CD4-positive, alpha-beta T cell treated with Interleukin-21 for 1 hour (primary cell): ENCODE results near the gene TMEM250.
"Not testable (repeated sequence)": the region's sequence is repeated elsewhere in the genome, so short reads cannot be mapped to it uniquely, and the experiment has no call there.

Experiments used
- DNase-seq: peaks from one replicate; pipeline ENCODE4 v3.0.0-alpha.2; 2020

TMEM250 gene

DNA sequence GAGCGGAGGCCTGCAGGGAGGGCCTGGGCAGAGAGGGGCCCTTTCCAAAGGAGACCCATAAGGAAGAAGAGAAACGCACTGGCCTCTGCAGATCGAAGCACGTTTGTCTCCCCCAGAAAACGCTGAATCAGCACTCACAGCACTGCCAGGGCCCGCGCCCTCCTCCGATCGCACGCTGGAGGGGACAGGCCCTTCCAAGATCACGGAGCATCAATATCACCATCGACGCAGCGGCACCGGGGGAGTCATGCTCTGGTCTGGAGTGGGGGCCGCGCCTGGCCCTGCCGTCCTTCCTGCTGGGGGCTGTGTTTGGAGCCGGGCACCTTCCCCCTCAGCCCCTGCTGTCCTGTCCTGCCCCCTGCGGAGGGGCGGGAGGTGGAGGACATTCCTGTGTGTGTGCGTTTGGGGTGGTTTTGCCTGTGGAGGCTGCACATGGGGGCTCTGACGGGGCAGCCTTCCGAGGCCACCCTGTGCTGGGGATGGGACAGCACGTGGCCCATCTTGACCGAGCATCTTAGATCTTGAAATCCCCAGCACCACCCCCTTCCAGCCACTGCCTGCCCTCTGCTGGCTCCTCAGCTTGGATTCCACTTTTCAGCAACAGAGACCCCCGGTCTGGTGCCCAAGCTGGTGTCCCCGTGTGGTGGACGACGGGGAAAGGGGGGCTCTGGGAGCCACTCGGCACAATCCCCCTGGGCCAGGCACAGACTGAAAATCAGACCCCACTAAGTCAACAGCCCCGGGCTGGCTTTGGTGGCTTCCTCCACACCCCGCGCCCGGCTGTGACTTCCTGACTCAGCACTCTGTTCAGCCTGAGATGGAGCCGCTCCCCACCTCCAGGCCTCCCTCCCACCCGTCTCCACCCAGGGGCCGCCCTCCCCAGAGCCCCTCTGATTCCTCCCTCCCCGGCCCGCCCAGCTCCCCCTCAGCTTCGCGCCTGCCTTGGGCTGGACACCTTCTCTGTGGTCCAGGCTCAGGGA lies 8.3 kb downstream of the TMEM250 start:
- peak; percentile 43 for DNase-seq

- peak; percentile 93 for DNase-seq
Measured at GRCh38 chr9:136109351-136110081, 9.2 kb downstream of the TMEM250 start.

GRCh38 chr9:136108648-136109266 lies 9.9 kb downstream of the TMEM250 start:
- DNase-seq: no peak

DNA sequence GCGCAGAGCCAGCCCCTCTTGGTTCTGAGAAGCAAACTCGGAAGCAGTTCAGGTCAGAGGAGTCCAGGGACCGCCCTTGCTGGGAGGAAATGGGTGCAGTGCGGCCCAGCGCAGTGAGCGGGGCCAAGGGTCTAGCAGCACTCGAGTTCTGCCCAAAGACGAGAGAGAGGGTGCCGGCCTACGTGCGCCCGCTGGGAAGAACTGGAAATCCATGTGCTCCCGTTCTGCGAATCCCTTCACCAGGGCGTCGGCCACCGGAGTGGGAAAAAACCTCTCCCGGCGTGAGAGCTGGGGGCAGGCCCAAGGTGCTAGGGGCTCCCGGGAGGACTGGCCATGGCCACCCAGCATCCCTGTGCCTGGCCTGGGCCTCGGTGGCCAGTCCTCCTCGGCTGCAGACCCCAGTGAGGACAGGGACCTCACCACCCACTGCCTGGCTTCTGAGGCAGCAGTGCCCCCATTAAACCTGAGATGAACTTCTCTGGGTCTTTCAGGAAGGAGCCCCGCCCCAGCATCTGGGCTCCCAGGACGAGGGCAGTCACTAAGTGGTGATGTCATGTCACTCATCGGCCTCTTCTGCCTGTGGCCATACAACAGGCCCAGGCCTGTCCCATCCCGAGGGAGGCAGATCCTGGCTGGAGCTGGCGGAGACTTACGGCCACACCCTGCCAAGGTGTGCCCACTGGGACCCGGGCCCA lies 10.6 kb downstream of the TMEM250 start:
- no peak for DNase-seq

- DNase-seq: peak; percentile 71
Measured at GRCh38 chr9:136107155-136107952, 11.3 kb downstream of the TMEM250 start.

DNA sequence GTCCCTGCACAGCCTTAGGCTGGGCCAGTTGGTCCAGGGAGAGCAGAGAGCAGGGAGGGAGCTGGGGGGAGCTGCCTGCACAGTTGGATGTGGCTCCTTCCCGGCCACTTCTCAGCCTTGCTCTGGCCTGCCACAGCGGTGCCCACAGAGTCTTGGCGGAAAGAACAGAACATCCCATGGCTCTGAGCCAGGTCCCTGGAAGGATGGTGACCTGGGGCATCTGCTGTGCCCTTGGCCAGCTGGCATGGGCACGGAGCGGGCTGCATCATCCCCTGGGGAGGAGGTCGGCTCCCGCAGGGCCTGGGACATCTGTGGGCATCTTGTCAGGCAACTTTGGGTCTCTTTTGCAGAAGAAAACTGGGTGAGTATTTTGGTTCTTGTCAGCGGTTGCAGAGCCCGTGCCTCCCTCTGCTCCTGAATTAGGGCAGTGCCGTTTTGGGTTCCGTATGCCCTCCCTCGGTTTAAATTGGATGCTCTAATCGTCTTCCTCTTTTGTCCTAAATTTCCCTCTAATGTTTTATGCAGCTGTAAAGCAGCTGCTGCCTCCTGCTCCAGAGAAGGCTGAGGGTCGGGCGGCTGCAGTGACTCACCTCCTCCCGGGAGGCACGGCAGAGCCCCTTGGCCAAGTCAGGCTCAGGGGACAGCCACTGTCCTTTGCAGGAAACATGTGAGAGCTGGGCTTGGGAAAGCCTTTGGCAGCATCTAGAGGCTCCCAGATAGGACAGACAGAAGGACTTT lies 13.1 kb downstream of the TMEM250 start:
- no peak for DNase-seq

GRCh38 chr9:136104916-136105315 lies 13.8 kb downstream of the TMEM250 start:
- no peak for DNase-seq

DNA sequence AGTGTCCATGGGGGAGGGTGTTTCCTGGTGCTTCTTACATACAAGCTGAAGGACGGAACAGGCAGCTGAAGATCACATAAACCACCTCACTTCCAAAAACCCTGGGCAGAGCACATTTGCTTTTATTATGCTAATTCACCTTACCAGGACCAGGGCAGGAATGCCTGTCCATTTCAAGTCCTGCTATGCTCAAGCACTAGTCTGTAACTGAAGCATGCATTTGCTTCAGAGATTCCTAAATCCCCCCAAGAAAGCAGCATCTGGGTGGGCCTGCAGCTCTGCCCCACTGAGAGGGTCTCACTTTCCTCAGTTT lies 14.2 kb downstream of the TMEM250 start:
- no peak for DNase-seq

- no peak for DNase-seq
Measured at GRCh38 chr9:136103651-136104487, 14.8 kb downstream of the TMEM250 start.

GRCh38 chr9:136101615-136102074 lies 17.0 kb downstream of the TMEM250 start:
- DNase-seq: not testable (repeated sequence)

DNA sequence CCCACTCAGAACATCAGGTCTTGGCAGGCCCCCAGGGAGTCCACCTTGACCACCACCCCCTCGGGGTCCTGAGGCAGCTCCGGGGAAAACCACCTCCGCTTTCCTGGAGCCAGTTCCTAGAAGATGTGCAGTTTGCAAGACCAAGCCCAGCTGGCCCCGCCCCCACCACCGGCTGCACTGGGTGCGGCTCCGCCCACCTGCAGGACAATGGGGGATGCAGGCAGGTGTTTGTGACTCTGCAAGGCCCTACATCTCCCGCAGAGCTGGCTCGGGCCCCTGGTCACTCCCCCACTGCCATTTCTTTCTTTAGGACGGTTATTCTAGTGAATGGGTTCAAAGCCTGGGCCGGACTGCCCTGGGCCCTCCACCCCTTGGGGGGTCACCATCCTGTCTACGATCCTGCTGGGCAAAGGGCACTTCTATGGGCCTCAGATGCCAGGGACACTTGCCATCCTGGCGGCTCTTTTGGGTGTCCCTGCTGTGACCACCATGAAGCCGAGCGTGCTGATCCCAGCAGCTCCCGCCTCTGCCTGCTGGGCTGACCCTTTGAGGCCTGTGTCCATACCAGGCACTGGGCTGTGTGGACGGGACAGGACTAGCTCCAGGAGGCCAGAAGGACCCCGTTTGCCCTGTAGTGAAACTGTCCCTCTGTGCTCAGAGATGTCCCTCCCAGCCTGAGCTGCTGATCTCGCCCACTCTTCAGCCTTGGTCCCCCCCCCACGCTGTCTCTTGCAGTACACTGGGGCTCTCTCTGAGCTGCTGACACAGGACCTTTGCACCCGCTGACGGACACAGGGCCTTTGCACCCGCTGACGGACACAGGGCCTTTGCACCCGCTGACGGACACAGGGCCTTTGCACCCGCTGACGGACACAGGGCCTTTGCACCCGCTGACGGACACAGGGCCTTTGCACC lies 17.7 kb downstream of the TMEM250 start:
- no peak for DNase-seq

DNA sequence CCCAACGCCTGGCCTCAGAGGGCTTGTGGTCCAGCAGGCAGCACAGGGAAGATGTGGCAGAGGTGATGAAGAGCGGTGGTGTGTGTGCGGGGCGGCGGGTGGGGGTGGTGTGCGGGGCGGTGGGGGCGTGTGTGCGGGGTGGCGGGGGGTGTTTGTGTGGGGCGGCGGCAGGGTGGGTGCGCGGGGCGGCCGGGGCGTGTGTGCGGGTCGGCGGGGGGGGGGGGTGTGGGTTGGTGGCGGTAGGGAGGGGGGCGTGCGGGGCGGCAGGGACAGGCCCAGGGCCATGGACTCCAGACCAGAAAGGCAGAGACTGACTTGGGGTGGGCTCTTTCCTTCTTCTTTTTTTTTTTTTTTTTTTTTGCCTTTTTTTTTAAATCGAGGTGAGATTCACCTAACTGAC lies 19.1 kb downstream of the TMEM250 start:
- DNase-seq: no peak

DNA sequence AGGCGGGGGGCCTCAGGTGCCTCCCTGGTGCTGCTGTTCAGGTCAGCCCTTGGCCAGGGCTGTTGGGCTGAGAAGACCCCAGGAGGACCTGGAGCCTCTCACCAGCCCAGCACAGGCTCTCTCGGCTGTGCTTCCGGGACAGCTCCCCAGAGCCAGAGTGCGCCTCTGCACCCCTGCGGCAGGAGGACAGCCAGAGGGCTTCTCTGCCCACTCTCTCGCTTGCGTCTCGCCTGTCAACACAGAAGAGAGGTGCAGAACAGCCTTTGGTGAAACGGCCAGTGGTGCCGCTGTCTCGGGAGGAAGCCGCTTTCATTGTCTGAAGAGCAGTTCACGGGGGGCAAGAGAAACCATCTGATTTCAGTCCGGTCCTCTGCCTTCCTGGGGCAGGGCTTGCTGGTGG lies 19.8 kb downstream of the TMEM250 start:
- no peak for DNase-seq

DNA sequence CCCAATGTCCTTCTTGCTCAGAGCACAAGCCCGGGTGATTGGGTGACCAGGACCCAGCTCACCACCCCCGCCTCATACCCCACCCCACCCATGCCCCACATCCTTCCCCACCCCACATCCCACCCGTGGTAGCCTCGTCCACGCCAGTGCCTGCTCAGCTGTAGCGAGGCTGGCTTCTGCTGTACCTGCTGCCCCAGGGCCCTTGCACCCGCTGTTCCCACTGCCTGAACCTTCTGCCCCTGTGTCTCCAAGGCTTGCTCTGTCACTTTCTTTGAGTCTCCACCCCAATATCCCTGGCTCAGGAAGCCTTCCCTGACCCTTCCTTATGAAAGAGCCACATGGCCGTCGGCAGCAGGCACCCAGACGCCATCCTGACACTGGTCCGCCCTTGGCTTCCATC lies 20.5 kb downstream of the TMEM250 start:
- no peak for DNase-seq

DNA sequence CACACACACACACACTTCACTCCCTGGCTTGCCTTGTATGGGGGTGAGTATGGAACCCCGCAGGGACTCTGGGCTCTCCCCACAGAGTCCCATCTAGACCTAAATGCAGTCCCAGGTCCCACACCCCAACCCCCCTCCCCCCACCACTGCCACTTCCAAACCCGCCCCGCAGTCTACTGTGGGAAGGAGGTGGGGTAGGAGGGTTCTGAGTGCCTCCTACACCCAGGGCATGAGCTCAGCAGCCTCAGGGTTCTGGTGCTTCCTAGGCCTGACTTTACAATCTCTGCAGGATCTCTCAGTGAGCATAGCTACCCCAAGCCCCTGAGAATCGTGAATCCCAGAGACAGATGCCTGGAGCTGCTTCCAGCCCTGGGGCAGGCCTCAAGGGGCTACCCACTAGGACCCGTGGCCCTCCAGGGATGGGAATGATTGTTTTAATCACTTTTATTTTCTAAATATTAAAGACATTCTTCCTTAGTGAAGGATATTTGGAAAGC lies 22.1 kb downstream of the TMEM250 start:
- DNase-seq: no peak

GRCh38 chr9:136095070-136096058 lies 23.3 kb downstream of the TMEM250 start, which contains the start of gene NACC2:
Gene NACC2, minus strand, starts transcription at chr9:136095289. Its CDS starts 44,768 bp downstream, at chr9:136050521.
- peak; percentile 34 for DNase-seq
